Stomach (tissue), 4 donors: Measurements from ENCODE around the gene ATG5.

Experiments
- POLR2A ChIP-seq, 4 donors: fragments of 450-650 bp; IDR thresholded peaks; one replicate each; pipeline ENCODE4 v1.6.1; 2016; ENCODE audit warnings: antibody characterized with exemption in 4 of 4, control low read depth in 2 of 4, mild to moderate bottlenecking in 1 of 4, moderate library complexity in 1 of 4
- TF ChIP-seq, protein P1 (sequence below), 7 experiments: fragments of 450-650 bp in 4 of 7; fragments of 200-600 bp in 3 of 7; sonication (generic) in 3 of 7; IDR thresholded peaks; one replicate each; pipeline ENCODE4 v1.5.1; 2016 to 2019; ENCODE audit warnings: antibody characterized with exemption in 7 of 7, control low read depth in 2 of 7, mild to moderate bottlenecking in 1 of 7

DNA sequence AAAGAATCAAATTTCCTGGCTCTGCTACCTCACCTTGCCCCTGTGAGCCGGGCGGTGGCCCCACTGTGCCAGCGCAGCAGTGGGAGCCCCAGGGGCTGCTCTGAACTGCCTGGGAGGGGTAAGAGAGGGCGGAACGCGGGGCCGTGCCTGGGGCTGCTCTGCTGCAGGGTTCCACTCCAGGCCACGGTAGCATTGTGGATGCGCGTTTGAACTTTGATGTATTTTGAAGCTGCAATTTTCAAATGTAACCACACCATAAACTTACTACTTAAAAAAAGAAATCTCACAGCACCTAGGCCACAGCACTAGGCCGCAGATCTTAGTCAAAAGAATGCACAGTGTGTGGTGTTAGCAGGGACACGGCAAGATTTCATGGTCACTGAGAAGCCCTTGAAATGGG is 181.9 kb downstream of the ATG5 start:
- TF ChIP-seq, protein P1, sequence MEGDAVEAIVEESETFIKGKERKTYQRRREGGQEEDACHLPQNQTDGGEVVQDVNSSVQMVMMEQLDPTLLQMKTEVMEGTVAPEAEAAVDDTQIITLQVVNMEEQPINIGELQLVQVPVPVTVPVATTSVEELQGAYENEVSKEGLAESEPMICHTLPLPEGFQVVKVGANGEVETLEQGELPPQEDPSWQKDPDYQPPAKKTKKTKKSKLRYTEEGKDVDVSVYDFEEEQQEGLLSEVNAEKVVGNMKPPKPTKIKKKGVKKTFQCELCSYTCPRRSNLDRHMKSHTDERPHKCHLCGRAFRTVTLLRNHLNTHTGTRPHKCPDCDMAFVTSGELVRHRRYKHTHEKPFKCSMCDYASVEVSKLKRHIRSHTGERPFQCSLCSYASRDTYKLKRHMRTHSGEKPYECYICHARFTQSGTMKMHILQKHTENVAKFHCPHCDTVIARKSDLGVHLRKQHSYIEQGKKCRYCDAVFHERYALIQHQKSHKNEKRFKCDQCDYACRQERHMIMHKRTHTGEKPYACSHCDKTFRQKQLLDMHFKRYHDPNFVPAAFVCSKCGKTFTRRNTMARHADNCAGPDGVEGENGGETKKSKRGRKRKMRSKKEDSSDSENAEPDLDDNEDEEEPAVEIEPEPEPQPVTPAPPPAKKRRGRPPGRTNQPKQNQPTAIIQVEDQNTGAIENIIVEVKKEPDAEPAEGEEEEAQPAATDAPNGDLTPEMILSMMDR (IDR thresholded peaks at IDR 0.05) = no peak
- no peak for TF ChIP-seq POLR2A (IDR thresholded peaks at IDR 0.05)
